Eye (tissue), 1 donor: ENCODE data around the gene UPB1.
"Not testable (repeated sequence)": the region's sequence is repeated elsewhere in the genome, so short reads cannot be mapped to it uniquely, and the experiment has no call there.

Experiments used
- DNase-seq: peaks from one replicate; pipeline ENCODE4 v3.0.0-alpha.2; 2015

UPB1 gene

DNA sequence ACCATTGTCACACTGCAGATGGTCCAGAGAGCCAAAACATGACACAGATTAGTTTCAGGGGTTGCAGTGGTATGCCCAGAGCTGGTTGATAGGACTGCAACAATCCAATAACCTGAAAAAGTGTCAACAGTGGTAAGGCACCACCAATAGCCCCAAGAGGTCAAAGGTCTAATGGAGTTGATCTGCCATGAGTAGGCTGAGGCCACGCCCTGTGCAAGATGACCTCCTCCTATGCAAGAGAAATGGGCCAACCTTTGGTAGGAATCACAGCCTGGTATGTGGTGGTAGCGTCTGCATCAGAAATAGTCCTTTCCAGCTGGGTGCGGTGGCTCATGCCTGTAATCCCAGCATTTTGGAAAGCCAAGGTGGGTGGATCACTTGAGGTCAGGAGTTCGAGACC, 40.2 kb downstream of the UPB1 start:
- DNase-seq, result no peak

DNA sequence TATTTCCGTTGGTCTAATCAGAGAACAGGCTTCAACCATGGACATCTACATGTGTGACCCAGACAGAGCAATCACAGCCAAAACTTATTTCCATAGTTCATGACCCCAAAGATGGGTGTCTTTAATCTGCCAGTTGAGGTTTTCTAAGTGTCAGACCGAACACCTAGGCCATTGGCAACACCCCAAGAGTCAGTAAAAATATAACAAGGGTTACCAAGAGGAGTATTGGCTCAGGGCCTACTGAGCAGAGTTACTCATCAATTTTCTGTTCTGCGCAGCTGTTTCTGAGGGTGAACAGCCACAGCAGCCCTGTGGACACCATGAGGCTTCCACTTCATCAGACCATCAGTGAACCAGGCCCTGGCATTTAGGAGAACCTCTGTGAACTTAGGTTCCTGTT, 41.0 kb downstream of the UPB1 start:
- DNase-seq, result no peak

DNA sequence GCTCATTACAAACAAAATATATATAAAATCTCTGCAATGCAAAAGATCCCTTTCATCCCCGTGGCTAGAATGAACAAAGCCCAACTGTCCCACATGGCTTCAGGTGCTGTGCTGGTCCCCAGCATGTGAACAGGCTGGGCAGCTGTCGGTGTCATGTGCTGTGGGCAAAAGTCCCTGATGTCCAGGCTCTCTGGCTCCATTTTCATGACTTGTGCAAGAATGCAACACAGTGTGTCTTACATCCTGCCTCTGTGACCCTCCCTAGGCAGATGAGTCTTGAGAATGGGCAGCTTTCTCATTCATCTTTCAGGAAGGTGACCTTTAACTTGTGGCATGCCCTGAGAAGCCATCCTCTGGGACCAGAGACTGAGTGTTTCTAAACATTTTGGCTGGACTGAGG, 45.3 kb downstream of the UPB1 start:
- no peak for DNase-seq

DNA sequence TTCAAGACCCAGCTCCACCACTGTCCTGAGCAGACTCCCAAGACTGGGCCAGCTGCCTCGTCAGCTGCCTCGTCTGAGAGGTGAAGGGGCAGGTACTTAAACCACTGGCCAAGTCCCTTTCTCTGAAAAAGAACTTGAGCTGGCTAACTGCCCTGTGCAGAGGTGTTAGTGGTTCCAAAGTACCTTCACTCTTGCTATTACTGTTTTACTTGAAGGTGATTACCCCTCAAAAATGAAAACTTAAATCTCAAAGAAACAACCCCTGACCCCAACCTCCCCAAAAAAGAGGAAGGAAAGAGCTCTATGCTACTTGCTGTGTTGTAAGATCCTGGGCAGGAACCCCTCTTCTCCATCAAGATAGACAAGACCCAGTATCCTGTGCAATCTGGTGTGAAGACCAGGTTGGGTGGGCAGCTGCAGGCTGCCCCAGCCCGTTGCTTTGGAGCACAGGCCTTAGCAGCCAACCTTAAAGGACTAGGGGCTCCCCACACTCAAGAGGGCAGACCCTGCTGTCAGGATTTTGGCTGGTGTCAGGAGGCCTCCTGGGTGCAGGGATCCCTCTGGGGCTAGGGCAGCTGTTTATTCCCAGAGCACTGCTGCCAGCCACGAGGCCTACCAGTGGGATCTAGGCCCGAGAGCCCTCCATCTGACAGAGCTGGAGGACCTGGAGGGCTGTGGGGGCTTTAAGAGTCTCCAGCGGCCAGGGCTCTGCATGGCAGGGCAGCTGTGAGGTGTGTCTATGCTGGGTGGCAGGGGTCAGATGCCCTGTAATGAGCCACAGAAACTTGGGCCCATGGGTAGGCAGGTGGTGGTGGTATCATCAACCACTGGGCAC, 46.8 kb downstream of the UPB1 start:
- no peak for DNase-seq

GRCh38 chr22:24542641-24543040, 47.5 kb downstream of the UPB1 start:
- no peak for DNase-seq

- no peak for DNase-seq
These were observed 48.1 kb downstream of the UPB1 start for GRCh38 chr22:24543185-24543601.

DNA sequence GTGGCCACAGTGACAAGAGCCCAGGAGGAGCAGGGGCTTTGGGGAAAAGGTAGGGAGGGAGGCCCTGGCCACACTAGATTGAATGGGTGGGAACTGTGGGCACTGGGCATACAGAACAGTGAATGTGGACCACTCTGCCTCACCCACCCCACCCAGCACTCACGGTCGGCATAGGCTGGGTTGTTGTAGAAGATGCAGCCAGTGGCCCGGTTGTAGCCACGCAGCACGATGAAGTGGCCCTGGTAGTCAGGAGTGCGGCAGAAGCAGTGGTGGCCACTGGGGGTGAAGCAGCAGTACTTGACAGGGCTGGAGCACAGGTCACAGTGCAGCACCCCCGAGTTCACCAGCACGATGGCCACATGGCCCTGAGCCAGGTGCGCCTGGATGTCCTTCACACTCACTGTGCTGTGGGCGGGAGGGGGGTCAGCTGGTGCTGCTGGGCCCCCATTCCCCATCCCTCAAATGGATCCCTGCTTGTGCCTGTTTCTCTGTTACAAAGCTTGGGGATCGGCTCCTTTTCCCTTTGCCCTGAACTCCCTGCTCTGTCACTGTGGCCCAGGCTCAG, 48.6 kb downstream of the UPB1 start:
- DNase-seq, result no peak

DNA sequence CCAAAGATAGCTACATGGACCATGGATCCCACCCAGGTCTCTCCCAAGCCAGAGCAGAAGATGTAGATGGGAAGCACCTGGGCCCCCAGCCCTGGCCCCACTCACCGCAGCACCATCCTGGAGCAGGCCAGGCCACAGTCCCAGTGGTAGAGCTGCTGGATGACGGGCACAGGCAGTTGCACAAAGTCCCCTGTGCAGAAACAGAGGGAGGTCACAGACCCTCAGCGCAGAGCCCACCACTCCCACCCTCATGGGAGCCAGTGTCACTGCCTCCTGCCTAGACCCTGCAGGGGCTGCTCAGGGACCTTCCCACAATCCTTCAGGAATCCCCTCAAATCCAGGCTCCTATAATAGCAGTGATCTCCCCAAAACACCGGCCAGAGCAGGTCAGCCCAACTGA, 53.7 kb downstream of the UPB1 start:
- no peak for DNase-seq

- no peak for DNase-seq
These were observed 55.1 kb downstream of the UPB1 start for GRCh38 chr22:24550028-24550901.

DNA sequence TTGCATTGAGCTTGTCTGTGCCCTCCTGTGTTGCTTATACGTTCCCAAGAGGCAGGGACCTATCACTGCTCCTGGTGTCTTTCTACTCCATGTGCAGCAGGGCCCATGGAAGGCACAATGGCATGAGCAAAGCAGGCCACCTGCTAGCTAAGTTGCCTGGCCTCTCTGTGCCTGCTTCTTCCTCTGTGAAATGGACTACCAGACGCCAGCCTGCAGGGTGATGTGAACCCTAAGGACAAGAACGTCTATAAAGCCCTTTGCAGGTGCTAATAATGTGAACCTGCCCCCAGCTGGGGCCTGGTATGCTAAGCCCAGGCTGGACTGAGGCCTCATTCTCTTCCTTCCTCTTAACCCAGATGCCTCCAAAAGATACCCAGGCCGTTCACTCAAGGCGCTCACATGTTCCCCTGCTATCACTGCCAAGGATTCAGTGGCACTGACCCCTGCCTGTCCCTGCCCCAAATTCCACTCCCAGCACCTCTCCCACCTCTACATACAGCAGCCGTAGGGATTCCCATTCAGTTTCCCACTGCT, 55.8 kb downstream of the UPB1 start:
- DNase-seq, result no peak

GRCh38 chr22:24552503-24553286, 57.6 kb downstream of the UPB1 start:
- not testable (repeated sequence) for DNase-seq

DNA sequence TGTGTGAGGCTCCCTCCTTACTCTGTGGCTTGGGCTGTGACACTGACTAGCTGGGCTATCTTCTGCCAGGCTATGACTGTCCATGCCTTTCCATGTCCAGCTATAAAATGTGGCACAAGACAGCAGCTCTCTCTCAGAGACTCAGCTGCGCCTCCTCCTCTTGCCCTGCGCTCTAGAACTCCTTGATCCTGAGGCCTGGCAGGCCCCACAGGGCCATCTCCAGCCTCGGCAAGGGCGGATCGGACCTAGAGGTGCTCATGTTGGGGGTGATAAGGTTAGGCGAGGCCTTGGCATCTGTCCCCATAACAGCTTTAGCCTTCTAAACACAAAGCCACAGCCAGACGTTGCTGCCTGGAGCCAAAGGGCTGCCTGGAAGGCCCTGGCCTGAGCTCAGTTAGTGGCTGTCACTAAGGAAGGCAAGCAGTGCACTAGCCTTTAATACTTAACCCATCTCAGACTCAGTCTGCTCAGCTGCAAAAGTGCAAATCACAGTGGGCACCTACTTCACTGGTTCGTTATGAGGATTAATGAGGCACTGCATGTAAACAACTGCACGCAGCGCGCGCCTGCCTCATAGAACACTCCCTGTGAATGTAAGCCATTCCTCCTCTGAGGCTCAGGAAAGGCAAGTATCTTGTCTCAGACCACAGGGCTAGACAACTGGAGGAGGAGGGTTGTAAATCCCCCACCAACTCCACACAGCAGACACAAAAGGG, 58.6 kb downstream of the UPB1 start:
- peak; percentile 9 for DNase-seq

- no peak for DNase-seq
These were observed 59.4 kb downstream of the UPB1 start, which contains the start of gene GUCD1 for GRCh38 chr22:24554313-24555164. Gene GUCD1, minus strand, starts transcription at chr22:24555138. Its CDS starts 147 bp downstream, at chr22:24554991.

DNA sequence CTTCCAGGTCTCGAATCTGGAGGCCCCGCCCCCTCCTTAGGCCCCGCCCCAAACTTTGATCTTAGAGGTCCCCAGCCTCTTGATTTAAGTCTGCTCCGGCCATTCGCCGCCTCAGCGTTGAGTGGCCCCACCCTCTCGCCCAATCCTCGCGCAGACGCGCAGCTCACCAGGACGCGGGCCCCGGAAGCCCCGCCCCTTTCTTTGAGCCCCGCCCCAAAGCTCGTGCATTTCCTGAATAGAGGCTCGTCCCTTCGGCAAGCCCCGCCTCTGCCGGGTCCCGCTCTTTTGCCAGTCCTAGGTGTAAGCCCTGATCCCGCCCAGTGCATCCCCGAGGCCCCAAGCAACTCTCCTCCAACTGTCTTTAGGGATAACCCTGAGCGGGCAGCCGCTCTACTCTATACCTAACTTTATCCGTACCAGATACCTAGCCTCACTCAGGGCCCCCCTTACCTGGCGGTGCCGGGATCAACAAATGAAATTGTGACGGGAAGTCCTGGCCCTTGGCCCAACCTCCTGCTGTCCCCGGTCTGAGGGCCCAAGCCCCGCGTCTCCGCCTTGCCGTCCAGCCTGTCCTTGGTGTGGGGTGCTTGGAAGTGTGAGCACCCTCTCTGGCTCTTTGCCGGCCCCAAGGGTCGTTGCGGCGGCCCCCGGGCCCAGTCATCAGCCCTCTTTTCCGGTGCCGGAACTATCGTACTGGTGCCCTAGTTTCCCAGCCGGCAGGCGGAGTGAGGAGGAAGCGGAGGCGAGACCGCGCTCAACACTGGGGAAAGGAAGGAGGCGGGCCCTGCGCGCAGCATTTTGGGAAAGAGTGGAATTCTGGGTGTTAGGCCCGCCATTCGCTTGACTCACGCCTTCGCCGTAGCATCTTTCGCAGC, 60.3 kb downstream of the UPB1 start, which contains the start of gene SNRPD3:
Gene SNRPD3 (plus strand): TSS at position 835 of the 875 bp plus-strand sequence. CDS start 1,676 bp downstream, outside the sequence.
- peak; percentile 100 for DNase-seq

GRCh38 chr22:24559471-24559870, 64.3 kb downstream of the UPB1 start:
- DNase-seq, result no peak

- no peak for DNase-seq
These were observed 68.1 kb downstream of the UPB1 start for GRCh38 chr22:24563246-24563645.

DNA sequence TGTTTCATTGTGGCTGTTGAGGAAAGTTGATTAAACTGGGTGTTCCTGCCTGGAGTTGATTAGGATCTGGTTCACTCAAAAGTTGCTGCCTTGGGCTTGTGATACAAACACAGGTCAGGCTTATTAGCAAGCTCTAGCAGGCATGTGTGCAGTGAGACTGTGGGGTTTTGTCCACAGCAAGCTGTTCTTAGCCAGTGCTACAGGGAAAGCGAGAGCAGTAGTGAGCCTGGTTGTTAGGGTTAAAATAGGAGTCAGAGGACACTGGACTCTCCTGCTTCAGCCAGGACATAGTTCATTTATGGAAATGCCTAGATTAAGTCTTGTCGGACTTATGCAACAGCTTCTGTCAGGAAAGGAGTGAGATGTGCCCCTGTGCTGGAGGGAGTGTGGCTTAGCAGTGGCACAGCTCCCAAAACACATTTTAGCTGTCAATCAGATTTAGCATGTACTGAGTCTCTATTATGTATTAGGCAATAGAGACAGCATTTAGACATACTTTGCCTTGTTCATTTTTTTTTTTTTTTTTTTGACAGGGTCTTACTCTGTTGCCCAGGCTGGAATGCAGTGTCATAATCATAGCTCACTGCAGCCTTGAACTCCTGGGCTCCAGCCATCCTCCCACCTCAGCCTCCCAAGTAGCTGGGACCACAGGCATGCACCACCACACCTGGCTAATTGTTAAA, 69.4 kb downstream of the UPB1 start:
- DNase-seq, result no peak

DNA sequence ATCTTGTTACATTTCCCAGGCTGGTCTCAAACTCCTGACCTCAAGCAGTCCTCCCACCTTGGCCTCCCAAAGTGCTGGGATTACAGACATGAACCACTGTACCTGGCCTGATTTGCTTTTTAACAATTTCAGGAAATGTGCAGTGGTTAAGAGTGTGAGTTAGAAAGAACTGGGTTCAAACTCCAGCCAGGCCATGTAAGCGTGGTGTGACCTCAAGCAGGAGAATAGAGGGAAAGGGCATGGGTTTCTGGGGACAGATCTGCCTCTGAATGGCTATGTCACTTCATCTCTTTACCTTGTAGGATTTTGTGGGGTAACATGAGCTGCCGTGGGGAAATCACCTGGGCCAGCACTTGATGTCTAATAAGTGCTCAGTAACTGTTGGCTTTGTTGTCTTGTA, 69.9 kb downstream of the UPB1 start:
- DNase-seq, result no peak
